ENCODE data around the gene LRRC45.
"Not testable (repeated sequence)": the region's sequence is repeated elsewhere in the genome, so short reads cannot be mapped to it uniquely, and the experiment has no call there.

LRRC45 gene

GRCh38 chr17:82022981-82023446 lies at the start of gene LRRC45:
Gene LRRC45 (plus strand): TSS chr17:82023305. CDS start chr17:82023644, 339 bp downstream.
- DNase-seq (ENCODE audit: low spot score) = peak; percentile 99

- DNase-seq (ENCODE audit: low spot score) = no peak
These were observed 49.7 kb upstream of the LRRC45 start for GRCh38 chr17:81973432-81973831.

- no peak for DNase-seq (ENCODE audit: low spot score)
These were observed 46.5 kb upstream of the LRRC45 start for GRCh38 chr17:81976332-81977210.

GRCh38 chr17:81977211-81977808 lies 45.8 kb upstream of the LRRC45 start, which contains the start of gene ASPSCR1:
Gene ASPSCR1 (plus strand): TSS chr17:81977629. CDS start chr17:81977647, 18 bp downstream.
- DNase-seq (ENCODE audit: low spot score) = peak; percentile 100

GRCh38 chr17:81978524-81979298 lies 44.4 kb upstream of the LRRC45 start:
- no peak for DNase-seq (ENCODE audit: low spot score)

- no peak for DNase-seq (ENCODE audit: low spot score)
These were observed 43.0 kb upstream of the LRRC45 start for GRCh38 chr17:81980122-81980521.

- DNase-seq (ENCODE audit: low spot score) = no peak
These were observed 42.3 kb upstream of the LRRC45 start for GRCh38 chr17:81980707-81981343.

- DNase-seq (ENCODE audit: low spot score) = not testable (repeated sequence)
These were observed 41.6 kb upstream of the LRRC45 start for GRCh38 chr17:81981511-81981910.

GRCh38 chr17:81983011-81983638 lies 40.0 kb upstream of the LRRC45 start:
- DNase-seq (ENCODE audit: low spot score) = no peak

- DNase-seq (ENCODE audit: low spot score) = no peak
These were observed 39.3 kb upstream of the LRRC45 start for GRCh38 chr17:81983639-81984373.

- DNase-seq (ENCODE audit: low spot score) = no peak
These were observed 38.2 kb upstream of the LRRC45 start for GRCh38 chr17:81984773-81985410.

GRCh38 chr17:81986606-81987005 lies 36.5 kb upstream of the LRRC45 start:
- DNase-seq (ENCODE audit: low spot score) = no peak

- DNase-seq (ENCODE audit: low spot score) = no peak
These were observed 35.8 kb upstream of the LRRC45 start for GRCh38 chr17:81987161-81987770.

- no peak for DNase-seq (ENCODE audit: low spot score)
These were observed 32.0 kb upstream of the LRRC45 start for GRCh38 chr17:81990836-81991683.

GRCh38 chr17:81991684-81992305 lies 31.3 kb upstream of the LRRC45 start:
- DNase-seq (ENCODE audit: low spot score) = no peak

GRCh38 chr17:81992306-81993102 lies 30.6 kb upstream of the LRRC45 start:
- no peak for DNase-seq (ENCODE audit: low spot score)

All from D341Med (cell line).